ENCODE results near the gene LHFPL3.

LHFPL3 gene

DNA sequence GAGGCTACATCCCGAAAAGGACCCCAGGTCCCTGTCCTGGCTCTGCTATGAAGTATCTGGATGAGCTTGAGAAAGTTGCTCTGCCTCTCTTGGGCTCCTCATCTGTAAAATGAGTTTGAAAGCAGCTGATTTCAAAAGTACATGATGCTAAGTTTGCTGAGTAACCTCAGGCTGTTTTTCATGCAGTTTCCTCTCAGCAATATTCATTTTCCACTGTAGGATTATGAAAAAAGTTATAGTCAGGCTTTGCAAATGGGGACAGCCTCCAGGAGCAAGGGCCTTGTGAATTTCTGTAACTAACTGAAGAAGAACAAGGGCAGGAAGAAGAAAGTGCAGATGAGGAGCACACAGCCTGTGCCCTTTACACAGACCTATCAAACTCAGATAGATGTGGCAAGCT, 518.3 kb downstream of the LHFPL3 start:
- no peak for DNase-seq (ENCODE audit: low spot score)

- DNase-seq (ENCODE audit: low spot score) = peak; percentile 79
Measured at GRCh38 chr7:104848138-104848990, 520.0 kb downstream of the LHFPL3 start.

- no peak for DNase-seq (ENCODE audit: low spot score)
Measured at GRCh38 chr7:104850374-104850773, 522.0 kb downstream of the LHFPL3 start.

GRCh38 chr7:104851268-104851667, 522.9 kb downstream of the LHFPL3 start:
- no peak for DNase-seq (ENCODE audit: low spot score)

GRCh38 chr7:104852386-104852785, 524.0 kb downstream of the LHFPL3 start:
- DNase-seq (ENCODE audit: low spot score) = no peak

DNA sequence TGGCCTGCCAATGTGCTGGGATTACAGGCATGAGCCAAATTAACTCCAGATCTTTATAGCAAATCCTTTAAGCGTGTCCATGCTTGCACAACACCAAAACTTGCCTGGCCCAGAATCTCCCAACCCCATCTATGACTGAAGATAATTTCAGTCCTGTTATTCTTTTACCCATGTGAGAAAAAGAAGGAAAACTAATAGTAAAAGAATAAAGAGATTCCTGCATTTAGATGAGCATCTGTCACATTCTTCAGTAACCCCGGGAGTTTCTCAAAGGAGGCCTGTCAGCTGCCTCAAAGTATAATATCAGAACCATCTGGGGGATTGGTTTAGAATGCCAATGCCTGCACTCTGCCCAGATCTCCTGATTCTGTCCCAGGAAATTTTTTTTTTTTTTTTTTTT, 527.5 kb downstream of the LHFPL3 start:
- no peak for DNase-seq (ENCODE audit: low spot score)

DNA sequence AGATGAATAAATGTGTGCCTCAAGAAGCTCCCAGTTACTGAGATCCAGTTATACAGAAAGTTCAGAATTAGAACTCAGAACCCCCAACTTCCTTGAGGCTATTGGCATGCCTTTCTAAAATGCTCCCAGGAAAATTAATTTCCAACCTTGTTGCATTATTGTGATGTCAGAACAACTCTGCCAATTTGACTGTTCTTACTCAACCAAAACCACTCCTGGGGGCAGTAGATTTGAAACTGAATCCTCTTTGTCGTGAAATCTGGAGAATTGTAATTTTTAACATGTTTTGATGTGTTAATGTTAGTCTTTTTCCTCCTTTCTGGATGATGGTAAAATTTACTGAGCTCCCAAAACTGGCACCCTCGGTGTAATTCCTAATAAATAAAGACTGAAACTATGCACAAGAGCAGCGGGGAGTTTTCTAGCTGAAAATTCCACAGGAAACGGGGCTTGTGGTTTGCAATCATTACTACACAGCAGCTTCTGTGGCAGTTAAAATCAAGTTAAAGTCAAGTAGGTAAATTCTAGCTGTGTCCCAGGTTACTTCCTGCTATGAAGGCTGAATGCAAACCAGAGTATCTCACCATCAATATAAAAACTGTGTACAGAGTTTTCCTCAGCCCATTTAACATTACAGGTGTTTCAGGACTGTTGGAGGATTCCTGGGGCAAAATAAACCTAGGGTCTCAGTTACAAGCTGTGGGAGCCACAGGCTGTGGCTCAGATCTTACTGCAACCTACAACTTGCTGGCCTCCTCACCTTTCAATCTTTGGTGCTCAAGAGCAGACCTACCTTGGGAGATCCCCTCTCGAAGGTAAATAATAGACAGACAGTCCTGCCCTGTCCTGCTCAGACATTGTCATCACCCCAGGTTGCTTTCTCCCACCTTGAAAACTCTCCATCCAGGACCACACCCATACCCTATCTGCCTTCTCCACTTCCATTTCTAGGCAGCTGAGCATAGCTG, 529.3 kb downstream of the LHFPL3 start:
- no peak for DNase-seq (ENCODE audit: low spot score)

GRCh38 chr7:104859754-104860426, 531.5 kb downstream of the LHFPL3 start:
- DNase-seq (ENCODE audit: low spot score) = no peak

- no peak for DNase-seq (ENCODE audit: low spot score)
Measured at GRCh38 chr7:104861729-104862390, 533.5 kb downstream of the LHFPL3 start.

- DNase-seq (ENCODE audit: low spot score) = no peak
Measured at GRCh38 chr7:104862719-104863118, 534.3 kb downstream of the LHFPL3 start.

DNA sequence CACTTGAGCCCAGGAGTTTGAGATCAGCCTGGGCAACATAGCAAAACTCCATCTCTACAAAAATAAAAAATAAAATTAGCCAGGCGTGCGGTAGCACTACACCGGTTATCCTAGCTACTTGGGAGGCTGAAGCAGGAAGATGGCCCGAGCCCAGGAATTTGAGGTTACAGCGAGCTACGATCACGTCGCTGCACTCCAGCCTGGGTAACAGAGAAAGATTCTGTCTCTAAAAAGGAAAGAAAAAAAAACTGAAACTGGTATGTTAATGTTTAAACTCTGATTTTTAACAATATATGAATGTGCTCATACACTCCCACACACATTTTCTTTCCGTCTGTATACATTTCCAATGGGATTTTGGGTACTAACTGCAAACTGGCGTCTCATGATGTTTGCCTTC, 545.0 kb downstream of the LHFPL3 start:
- no peak for DNase-seq (ENCODE audit: low spot score)

- no peak for DNase-seq (ENCODE audit: low spot score)
Measured at GRCh38 chr7:104878577-104878976, 550.2 kb downstream of the LHFPL3 start.

DNA sequence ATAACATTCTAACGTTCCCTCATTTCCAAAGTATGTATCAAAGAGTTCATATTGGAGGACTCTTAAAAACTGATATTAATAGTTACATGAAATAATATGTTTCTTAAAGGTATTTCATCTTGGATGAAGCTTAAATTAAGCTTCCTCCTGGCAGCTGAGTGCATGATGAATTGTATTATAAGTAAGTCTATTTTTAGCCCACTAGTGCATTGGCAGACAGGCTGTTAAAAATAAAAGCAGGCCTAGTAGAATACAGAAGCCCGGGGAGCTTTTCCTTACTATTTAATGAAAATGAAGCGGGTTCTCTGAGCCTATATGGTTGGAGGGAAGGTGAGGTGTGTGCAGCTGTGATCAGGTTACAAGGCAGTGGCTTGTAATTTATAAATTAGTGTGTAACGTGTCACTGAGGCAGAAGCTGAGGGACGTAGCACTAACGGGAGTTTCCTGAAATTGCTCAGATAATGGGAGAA, 554.9 kb downstream of the LHFPL3 start:
- no peak for DNase-seq (ENCODE audit: low spot score)

DNA sequence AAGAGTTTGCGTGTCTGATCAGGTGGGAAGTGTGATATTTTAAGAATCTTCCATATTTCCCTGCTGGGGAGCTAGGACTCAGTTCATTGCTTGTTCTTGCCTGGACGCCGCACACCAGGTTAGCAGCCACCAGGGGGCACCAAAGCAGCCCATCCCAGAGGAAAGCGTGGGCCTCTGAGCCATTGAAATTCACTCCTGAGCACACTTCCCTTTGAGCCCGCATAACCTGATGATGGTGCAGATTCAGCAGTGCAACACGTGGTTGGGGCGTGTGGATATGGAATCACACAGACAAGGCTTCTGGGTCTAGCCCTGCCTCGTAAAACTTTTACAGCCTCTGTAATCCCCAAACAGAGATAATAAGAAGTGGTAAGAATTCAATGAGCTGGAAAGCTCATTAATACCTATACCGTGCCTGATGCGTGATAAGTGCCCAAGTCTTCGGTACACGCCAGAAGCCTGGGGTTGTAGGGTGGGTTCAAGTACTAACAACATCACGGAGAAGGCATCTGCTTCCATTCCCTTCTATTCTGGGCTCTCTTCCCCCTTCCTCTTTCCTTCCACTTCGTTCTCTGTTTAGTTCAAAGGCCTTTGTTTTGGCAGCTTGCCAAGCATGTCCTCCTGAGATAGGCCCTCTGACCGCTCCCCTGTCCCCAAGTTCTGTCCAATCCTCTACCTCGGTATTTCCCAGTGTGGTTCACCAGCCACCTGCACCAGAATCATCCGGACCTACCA, 555.5 kb downstream of the LHFPL3 start:
- peak; percentile 86 for DNase-seq (ENCODE audit: low spot score)

- DNase-seq (ENCODE audit: low spot score) = no peak
Measured at GRCh38 chr7:104886651-104887050, 558.2 kb downstream of the LHFPL3 start.

DNA sequence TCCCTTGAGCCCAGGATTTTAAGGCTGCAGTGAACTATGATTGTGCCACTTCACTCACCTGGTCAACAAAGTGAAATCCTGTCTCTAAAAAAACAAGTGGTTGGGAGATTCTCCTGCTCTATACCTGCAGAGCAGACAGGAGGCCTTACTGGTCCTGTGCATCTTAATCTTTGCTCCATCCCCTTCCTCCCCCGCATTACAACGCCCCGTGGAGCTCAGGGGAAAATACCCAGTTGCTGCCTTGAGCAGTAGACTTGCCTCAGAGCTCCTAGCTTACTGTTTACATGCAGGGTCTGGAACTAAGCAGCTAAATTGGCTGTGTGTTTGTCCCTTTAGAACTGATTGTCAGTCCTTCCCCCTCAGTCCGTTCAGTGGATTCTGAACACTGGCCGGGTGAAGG, 561.8 kb downstream of the LHFPL3 start:
- DNase-seq (ENCODE audit: low spot score) = no peak

- no peak for DNase-seq (ENCODE audit: low spot score)
Measured at GRCh38 chr7:104891949-104892348, 563.5 kb downstream of the LHFPL3 start.

- DNase-seq (ENCODE audit: low spot score) = no peak
Measured at GRCh38 chr7:104894314-104894713, 565.9 kb downstream of the LHFPL3 start.

GRCh38 chr7:104894726-104895521, 566.5 kb downstream of the LHFPL3 start:
- no peak for DNase-seq (ENCODE audit: low spot score)
